Stimulated activated CD4-positive, alpha-beta T cell treated with anti-CD3 and anti-CD28 coated beads, Interleukin-4, amount 100 ng/mL, for 24 hours (primary cell): ENCODE results near the gene DIP2C.
"Not testable (repeated sequence)": the region's sequence is repeated elsewhere in the genome, so short reads cannot be mapped to it uniquely, and the experiment has no call there.

Experiments used
- DNase-seq: peaks from one replicate; pipeline ENCODE4 v3.0.0-alpha.2; 2020

DIP2C gene

DNA sequence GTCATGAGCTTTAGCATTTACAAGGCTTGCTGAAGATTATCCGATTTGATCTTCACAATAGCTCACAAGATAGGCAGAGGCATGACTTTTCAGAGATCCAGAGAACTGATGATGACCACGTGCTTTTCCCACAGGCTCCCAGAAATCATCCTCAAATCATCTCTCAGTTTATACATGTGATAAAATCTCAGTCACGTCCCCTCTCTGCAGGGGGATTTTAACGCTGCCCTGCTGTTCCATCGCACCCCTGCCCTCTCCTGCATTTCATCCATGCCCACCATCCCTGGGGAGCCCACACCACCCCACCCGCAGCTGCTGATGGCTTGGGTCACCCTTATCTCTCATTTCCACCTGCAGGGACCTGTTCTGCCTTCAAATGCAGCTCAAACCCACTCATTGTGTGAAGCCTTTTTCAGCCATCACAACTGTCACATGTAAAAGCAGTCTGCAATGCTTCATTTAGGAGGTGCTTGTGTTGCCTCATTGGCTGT, 141.8 kb downstream of the DIP2C start:
- DNase-seq = no peak

DNA sequence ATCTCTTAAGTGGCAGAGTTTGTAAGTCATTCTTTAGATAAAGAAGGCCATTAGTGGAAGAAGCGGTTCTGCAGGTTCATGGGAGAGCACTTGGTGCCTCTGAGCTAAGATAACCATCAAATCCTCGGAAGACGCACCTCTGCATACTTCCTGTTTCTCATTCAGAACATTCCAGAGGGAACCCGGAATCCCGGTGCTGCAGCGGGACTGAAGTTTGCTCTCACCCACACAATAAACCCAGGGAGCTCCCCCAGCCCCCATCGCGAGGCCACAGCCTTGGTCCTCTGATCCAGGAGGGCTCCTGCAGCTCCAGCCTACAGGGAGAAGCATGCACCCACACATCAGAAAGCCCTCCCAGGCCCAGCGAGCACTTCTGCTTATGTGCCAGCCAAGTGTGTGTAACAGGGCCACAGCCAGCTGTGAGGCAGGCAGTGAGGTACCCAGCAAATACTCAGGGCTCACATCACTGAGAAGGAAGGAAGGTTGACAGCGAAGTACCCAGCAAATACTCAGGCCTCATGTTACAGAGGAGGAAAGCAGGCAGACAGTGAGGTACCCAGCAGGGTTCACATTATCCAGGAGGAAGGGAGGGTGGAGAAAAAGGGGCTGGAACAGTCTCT, 142.4 kb downstream of the DIP2C start:
- DNase-seq = no peak

DNA sequence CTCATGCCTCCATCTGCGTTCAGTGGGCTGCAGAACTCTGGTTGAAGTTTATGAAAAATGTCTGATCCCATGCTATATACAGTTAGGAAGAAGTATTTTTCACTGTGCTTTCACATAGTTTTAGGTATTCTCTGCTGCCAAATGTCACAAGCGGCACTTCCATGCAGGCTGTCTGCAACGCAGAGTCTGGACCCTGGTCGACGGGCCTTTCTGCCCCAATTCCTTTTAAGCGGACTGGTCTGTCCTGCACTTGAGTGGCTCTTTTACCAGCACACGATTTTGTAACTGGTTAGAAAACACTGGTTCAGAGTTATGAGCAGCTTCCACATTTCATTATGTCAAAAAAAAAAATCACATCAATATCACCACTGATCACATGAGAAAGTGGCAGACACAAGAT, 143.0 kb downstream of the DIP2C start:
- no peak for DNase-seq

DNA sequence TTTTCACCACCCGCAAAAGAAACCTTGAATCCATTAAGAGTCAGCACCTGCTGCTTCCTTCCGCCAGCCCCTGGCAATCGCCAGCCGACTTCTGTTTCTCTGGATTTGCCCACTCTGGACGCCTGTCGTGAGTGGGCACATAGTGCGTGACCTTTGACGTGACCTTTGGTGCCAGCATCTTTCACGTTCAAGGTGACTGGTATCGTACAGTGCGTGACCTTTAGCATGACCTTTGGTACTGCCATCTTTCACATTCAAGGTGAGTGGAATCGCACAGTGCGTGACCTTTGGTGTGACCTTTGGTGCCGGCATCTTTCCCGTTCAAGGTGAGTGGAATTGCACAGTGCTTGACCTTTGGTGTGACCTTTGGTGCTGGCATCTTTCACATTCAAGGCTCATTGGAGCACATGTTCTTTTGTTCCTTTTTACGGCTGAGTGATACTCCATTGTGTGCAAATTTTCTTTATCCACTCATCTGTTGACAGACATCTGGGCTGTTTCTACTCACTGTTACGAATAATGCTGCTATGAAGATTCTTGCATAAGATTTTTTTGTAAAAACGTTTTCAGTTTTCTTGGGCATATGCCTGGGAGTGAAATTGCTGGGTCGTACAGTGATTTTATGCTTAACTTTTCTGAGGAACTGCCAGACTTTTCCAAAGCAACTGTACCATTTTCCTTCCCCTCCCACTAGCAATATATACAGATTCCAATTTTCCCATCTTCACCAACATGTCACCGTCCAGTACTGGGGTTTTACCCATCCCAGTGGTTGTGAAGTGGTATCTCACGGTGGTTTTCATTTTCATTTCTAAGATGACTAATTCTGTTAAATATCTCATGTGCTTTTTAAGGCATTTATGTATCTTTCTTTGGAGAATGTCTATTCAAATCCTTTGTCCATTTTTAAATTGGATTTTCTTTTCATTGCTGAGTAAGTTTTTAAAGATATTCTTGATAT, 145.3 kb downstream of the DIP2C start:
- DNase-seq = no peak

DNA sequence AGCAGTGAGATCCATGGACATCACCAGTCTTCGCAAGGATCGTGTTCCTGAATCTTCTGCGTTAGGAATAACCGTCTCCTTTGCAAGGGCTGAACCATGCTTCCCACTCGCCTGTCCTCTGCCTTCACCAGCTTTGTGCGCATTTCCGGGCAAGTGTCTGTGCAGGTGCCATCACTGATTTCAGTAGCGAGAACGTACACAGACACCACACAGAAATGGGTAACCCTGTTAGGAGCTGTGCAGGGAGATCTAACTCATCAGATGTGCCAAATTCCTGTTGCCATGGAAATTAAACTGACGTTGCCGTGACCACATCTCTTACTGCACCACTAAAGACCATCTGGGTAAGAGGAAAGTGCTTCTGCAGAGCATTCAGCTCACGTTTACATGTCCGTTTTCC, 146.3 kb downstream of the DIP2C start:
- no peak for DNase-seq

DNA sequence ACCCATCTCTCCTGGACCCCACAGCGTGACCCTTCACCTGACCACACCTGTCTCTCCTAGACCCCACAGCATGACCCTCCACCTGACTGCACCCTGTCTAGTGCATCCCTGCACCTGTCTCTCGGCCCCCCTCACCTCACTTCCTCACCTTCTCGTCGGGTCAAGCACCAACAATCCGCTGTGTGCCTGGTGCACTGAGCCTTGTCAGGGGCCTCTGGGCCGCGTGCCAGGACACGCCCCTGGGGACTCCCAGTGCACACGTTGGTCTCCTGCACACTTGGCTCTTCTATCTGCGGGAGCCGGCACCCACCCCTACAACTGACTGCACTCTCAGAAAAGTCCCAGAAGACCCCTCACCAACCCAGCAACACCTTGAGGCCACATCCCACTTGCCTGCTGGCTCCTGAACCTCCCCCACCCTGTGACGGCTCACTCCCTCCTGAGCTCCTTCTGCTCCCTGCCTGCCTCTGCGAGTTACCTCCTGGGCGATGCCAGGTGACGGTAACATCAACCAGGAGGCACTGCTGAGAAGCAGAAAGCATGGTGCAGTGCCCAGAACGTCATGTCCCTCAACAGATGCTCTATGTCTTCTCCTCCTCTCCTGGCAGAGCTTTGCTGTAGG, 147.6 kb downstream of the DIP2C start:
- no peak for DNase-seq

DNA sequence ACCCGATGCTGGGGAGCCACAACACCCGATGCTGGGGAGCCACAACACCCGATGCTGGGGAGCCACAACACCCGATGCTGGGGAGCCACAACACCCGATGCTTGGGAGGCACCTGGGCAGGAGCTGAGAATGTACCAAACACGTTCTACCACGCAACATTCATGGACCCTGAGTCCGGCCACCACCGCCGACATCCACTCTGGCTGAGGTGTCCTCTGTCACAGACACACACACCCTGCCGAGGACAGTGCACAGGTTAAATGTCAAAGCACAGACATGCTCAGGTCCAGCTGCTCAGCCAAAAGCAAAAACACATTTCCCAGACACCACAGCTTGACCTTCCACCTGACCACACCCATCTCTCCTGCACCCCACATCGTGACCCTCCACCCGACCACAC, 148.4 kb downstream of the DIP2C start:
- DNase-seq = no peak

DNA sequence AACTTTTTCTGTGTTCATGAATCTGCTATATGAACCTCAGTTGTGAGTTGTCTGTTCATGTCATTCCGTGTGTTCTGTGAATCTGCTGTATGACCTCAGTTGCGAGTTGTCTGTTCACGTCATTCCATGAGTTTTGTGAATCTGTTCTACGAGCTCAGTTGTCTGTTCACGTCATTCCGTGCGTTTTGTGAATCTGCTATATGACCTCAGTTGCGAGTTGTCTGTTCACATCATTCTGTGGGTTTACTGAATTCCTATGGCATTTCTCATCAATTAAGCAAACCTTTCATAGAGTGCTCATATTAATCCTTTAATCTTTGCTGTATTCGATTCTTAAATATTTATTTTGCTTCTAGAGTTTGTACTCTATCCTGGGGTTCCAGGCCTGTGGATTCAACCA, 150.6 kb downstream of the DIP2C start:
- no peak for DNase-seq

DNA sequence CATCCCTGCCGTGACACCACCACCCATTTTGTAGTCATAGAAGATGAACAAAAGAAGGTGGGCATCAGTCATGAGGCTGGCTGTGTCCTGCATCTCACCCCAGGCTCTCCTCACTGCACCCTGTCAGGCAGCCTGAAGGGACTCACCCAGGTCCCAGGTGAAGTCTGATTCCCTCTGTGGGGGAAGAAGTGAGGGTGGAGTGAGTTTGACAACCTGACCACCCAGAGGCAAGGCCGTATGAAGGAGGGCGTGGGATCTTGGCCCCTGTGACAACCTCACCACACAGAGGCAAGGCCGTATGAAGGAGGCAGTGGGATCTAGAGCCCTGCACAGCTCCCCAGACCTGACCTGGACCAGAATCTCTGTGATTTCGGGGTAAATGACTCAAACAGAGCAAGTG, 152.5 kb downstream of the DIP2C start:
- no peak for DNase-seq

DNA sequence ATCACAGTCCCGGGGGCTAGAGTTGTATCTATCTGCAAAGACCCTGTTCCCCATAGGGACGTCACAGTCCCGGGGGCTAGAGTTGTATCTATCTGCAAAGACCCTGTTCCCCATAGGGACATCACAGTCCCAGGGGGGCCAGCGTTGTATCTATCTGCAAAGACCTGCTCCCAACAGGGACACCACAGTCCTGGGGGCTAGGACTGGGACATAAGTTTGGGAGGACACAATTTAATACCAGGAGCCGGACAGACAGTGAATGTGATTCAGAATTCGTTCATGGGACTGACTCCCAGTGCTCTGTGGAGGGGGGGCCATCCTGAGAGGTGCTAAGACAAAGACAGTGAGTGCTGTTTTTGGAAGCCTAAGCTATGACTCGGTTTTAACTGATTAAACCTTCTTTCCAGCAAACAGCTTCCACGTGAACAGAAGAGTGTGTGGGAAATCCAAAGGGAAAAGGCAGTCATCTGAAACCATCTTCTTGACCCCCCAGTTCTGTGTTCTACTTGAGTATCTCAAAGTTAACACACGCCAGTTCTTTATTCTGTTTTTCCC, 153.0 kb downstream of the DIP2C start:
- no peak for DNase-seq

DNA sequence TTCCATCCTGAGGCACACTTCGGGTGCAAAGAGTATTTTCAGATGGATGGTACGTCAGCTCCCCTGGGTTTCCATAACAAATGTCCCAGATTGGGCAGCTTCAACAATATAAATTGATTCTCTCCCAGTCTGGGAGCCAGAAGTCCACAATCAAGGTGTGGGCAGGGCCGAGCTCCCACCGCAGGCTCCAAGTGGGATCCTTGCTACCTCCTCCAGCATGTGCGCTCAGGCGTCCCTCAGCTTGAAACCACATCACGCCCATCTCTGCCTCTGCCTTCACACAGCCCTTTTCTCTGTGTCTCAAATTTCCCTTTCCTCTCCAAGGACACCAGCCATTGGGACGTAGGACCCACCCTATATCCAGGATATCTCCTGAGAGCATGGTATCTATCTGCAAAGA, 153.5 kb downstream of the DIP2C start:
- DNase-seq = no peak

DNA sequence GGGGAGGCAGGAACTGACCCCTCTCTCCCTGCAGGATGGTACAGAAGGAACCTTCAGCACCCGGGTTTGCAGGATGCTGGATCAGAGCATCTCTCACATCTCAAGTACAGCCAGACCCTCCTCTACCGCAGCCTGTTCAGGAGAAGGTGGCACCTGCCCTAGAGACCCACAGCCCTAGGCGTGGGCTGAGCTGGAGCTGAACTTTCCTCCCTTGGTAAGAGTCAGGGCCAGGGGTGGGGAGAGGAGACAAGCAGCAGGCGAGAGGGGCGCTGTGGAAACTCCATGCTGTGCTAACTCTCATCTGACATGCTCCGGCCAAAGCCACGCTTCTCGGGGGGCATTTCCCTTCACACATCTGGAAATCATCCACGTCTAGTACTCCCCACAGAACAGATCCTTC, 154.4 kb downstream of the DIP2C start:
- no peak for DNase-seq

DNA sequence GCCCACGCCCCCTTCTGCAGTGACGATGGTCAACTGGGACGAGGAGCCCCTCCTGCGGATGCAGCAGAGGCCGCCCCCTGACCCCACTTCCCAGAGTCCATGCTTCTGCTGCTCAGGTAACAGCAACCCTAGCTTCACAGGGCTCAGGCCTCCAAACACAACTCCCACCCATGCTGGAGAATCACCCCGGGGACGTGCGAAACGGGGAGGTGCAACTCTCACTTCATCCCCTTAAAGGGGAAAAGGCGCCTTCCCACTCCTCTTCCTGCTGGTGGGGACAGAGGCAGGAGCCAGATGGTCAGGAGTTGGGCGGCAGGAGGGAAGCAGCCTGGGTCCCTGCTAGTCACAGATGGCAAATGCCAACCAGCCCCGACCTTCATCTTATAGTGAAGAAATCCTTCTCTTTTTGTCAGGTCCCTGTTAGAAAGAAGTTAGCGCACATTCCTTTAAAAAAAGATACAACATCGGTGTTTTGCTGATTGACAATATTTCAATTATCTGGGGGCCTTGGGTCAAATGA, 155.4 kb downstream of the DIP2C start:
- DNase-seq = no peak

DNA sequence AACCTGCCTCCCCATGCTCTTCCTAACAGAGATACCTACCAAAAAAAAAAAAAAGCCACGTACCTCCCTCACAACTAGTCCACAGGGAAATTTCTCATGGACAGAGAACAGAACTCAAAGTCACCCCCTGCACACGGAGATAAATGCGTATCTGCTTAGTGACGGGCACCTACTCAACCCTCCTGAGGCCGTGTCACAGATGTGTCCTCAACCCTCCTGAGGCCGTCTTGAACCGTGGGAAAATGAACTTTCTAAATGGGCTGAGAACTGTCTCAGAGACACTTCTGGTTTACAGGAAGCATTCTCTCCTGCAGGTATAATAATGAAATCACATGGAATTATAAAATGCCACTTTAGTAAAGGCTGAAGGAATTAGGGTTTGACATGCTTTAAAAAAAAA, 155.9 kb downstream of the DIP2C start:
- DNase-seq = no peak

DNA sequence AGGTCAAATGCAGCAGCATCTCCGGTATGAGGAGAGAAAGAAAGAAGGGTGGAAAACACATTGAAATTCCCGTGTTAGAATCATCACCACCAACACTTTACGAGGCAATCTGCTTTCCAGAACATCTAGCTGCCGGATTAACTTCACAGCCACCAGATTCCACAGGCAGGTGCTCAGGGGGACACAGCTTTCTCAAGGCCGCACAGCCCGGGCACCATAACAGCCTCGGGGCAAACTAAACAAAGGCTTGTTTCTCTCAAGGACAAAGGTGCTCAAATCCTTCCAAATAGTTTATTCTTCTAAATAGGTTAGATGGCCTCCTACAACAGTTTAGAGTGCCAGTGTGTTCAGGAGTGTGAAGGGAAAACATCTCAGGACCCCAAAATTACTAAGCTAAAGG, 156.3 kb downstream of the DIP2C start:
- DNase-seq = no peak

DNA sequence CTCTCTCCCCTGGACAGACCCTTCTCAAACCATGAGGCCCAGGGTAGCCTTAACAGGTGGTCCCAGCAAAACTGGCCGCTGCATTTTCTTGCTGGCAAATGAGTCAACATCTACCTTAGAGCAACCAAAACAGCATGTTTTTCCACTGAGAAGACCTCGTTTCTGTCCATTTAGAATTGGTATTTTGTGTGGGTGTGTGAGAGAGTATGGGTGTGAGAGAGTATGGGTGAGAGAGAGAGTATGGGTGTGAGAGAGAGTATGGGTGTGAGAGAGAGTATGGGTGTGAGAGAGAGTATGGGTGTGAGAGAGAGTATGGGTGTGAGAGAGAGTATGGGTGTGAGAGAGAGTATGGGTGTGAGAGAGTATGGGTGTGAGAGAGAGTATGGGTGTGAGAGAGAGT, 157.1 kb downstream of the DIP2C start:
- DNase-seq = not testable (repeated sequence)

DNA sequence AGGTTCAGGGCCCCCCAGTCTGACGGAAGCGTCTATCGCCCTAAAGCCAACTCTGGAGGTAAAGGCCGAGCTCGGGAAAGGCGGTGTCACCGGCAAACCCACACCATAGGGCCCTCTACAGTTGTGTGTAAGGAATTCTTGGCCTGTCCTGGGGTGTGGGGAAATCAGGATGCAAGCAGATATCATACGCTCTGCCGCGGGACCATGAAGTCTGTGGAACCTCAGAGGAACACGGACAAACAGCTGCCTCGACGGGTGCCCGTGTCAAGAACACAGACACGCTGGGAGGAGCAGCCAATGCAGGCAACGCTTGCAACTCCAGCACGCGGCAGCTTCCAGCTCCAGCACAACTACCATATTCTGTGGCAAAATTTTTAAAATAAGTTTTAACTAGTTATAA, 157.9 kb downstream of the DIP2C start:
- no peak for DNase-seq

DNA sequence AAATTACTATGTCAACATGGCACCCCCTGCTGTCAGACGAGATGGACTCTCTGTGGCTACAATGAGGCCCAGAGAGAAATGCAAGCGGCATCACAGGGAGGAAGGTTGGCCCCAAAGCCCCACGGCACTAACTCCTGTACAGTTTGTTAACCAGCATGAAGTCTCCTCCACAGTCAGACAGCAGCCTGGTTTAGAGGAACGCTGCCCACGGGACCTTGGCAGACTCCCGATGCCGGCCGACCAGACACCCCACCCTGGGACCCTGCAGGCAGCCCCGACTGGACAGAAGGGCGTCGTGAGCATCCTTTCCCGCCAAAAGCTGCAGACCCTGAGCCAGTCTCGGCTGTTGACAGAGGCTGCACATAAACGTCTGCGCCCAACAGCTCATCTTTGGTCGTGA, 158.8 kb downstream of the DIP2C start:
- DNase-seq = no peak

DNA sequence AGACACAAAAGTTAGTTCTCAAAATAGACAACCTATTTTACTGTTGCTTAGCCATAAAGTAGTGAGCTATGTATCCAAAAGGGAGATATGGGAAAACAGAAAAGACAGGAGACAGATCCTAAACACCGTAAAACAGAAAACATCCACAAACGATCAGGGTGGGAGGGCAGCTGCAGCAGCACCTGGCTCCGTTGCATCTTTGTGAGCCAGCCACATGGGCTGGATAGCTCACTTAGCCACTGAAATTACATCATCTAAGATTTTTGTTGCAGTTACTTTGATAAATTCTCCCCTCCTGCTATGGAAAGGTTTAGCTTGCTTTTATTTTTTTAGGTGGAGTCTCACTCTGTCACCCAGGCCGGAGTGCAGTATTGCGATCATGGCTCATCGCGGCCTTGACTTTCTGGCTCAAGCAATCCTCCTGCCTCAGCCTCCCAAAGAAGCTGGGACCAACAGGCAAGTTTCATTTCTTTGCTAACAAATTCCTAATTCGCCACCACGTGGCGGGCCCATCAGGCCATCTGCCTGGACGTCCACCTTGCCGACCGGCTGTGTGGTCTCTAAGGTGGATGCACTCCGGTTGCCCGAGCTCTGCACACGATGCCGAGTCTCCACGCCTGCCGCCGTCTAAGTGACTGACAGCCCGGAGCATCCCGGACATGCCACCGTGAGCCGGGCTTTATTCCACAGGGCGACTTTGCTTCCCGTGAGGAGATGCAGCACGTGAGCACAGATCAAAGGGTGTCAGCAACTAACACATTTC, 159.8 kb downstream of the DIP2C start:
- DNase-seq = no peak

DNA sequence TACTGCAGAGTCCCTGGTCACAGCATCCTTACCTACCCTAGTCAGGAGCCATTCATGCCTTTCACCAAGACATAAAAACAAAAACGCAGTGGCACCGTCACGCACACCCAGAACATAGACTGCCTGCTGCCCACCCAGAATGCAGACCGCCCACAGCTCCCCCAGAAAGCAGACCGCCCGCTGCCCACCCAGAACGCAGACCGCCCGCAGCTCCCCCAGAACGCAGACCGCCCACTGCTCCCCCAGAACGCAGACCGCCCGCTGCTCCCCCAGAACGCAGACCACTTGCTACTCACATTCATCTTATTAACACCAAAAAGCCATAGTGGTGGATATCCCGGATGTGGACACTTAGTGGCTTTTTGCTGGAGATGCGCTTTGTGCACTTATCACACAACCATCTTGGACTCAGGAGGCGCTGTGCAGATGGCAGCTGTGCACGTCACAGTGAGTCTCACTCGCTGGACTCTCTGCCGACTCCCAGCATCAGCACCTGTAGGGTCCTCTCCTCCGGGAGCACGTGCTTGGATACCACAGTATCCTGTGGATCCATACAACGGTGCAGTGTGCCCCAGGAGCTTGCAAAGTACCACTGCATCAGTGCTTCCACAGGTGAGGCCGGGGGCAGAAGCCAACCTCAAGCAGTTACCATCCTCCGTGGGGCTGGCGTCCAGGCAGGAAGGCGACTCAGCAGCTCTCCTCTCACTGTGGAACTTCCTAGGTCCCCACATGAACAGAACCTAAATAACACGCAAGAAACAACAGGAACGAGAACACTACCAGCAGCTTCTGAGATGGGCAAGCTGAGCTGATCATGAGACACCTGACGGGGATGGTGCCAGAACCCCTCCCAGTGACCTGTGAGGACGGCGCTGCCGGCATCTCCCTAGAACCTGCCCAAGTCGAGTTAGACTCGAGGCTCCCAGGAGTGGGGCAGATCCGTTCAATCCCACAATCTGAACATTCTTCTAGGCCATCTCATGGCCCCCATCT, 161.0 kb downstream of the DIP2C start:
- no peak for DNase-seq

DNA sequence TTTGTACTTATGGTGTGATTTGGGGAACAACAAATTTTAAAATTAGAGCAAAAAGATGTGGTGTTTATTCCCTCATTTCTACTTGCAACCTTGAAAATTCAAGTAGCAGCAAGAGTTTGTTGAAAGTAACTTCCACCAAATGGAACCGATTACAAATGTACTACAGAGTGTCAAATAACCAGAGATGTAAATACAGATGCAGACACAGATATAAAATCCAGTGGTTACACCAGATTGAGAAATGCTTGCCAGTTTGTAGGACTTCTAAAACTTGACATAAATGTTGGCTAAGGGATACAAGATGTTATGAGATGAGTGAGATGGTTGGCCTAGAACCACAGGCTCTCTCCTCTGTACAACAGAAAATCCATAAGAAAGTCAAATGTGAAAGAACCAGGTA, 162.1 kb downstream of the DIP2C start:
- DNase-seq = no peak
